Tibial nerve (tissue), 4 donors: ENCODE results near the gene LYSMD1. TPM values are rescaled to one million over a fixed set of nuclear protein-coding genes. Genes with fewer than 3 reads are reported as not detected.

ENCODE experiments used
- DNase-seq, 2 donors: peaks; one replicate each; pipeline ENCODE4 v3.0.0-alpha.2; 2019; ENCODE audit warnings: low spot score in 2 of 2
- H3K27ac ChIP-seq, 4 donors: fragments of 200-600 bp; sonication (generic) in 3 of 4; one replicate each; pipeline ENCODE4 v1.5.1; 2017 to 2019; ENCODE audit warnings: mild to moderate bottlenecking in 1 of 4
- H3K27me3 ChIP-seq, 2 donors: fragments of 200-600 bp; sonication (generic) in 1 of 2; one replicate each; pipeline versions ENCODE4 v1.5.1 to v1.6.0; 2017 to 2019
- H3K36me3 ChIP-seq, 3 donors: fragments of 200-600 bp; sonication (generic); one replicate each; pipeline ENCODE4 v1.5.1; 2018 to 2019
- H3K4me1 ChIP-seq, 4 donors: fragments of 200-600 bp; sonication (generic) in 3 of 4; one replicate each; pipeline ENCODE4 v1.5.1; 2017 to 2019
- H3K4me3 ChIP-seq, 4 donors: fragments of 200-600 bp; sonication (generic) in 3 of 4; one replicate each; pipeline ENCODE4 v1.5.1; 2017 to 2019; ENCODE audit warnings: mild to moderate bottlenecking in 1 of 4, moderate library complexity in 1 of 4
- H3K9me3 ChIP-seq, 4 donors: fragments of 200-600 bp; sonication (generic) in 3 of 4; one replicate each; pipeline ENCODE4 v1.5.1; 2017 to 2019
- CTCF ChIP-seq, 5 experiments: fragments of 200-600 bp in 3 of 5; fragments of 450-650 bp in 2 of 5; sonication (generic) in 3 of 5; IDR thresholded peaks; one replicate each; pipeline ENCODE4 v1.5.1; 2016 to 2019; ENCODE audit warnings: antibody characterized with exemption in 5 of 5, mild to moderate bottlenecking in 3 of 5, moderate library complexity in 2 of 5
- EP300 ChIP-seq, 2 donors: sonication (generic); formaldehyde crosslinking; IDR thresholded peaks; one replicate each; pipeline ENCODE4 v1.6.1; 2017; ENCODE audit warnings: antibody characterized with exemption in 2 of 2, mild to moderate bottlenecking in 1 of 2
- POLR2A ChIP-seq, 2 donors: fragments of 450-650 bp; IDR thresholded peaks; one replicate each; pipeline ENCODE4 v1.6.1; 2017; ENCODE audit warnings: antibody characterized with exemption in 2 of 2, mild to moderate bottlenecking in 2 of 2, moderate library complexity in 2 of 2
- WGBS, 2 donors: methylation state at CpG; one replicate each; pipeline ENCODE4 v1.1.5; 2018; 5-methylcytosine and 5-hydroxymethylcytosine counted together
- total RNA-seq, 4 donors: library from RNA; depleted of rRNA; stranded (reverse); fragments of >200 nt; gene quantifications; one replicate each; pipeline ENCODE4 v1.1.0, GENCODE V29; 2016

The LYSMD1 gene
- total RNA-seq, 4 donors from 2014 or later = 10.1 to 16.5 (median 13.8) TPM

GRCh38 chr1:151184211-151184610 is 18.5 kb upstream of the LYSMD1 start:
- H3K9me3 ChIP-seq = no peaks in the 10 kb centered on the region
- 92 to 95% methylated on average over 10 of the region's 10 CpGs for WGBS, 2 donors
- no peak overlapping the region for H3K4me3 ChIP-seq
- no peak for TF ChIP-seq EP300 (IDR thresholded peaks at IDR 0.05)
- no peak for TF ChIP-seq CTCF (IDR thresholded peaks at IDR 0.05)
- no peak for TF ChIP-seq POLR2A (IDR thresholded peaks at IDR 0.05)
- no peak for DNase-seq
- peaks cover 3 to 68% (median 34%) of the 10 kb centered on the region in 3 donors for H3K36me3 ChIP-seq
- no peaks in the 10 kb centered on the region for H3K27me3 ChIP-seq
- H3K4me1 ChIP-seq = peaks cover 2 to 27% (median 14%) of the 10 kb centered on the region in 4 donors
- H3K27ac ChIP-seq = no peak overlapping the region

GRCh38 chr1:151176514-151177045 is 10.9 kb upstream of the LYSMD1 start:
- DNase-seq = no peak
- Histone ChIP-seq H3K4me3 (no peak overlapping the region), H3K27ac (no peak overlapping the region), H3K9me3 (no peaks in the 10 kb centered on the region), H3K27me3 (no peaks in the 10 kb centered on the region), H3K36me3 (peaks cover 0 to 100% (median 27%) of the 10 kb centered on the region in 3 donors), H3K4me1 (peaks cover 0 to 5% (median 0%) of the 10 kb centered on the region in 4 donors)
- no peak for TF ChIP-seq CTCF (IDR thresholded peaks at IDR 0.05)
- no peak for TF ChIP-seq POLR2A (IDR thresholded peaks at IDR 0.05)
- TF ChIP-seq EP300 (IDR thresholded peaks at IDR 0.05) = no peak
- 91 to 94% methylated on average over 17 of the region's 17 CpGs for WGBS, 2 donors

GRCh38 chr1:151175863-151176262 is 10.2 kb upstream of the LYSMD1 start, which contains the start of gene TMOD4:
Gene TMOD4 (minus strand): TSS chr1:151175981. CDS start chr1:151174875, 1,106 bp downstream.
- WGBS, 2 donors = 52 to 58% methylated on average over 4 of the region's 4 CpGs
- H3K9me3 ChIP-seq = no peaks in the 10 kb centered on the region
- TF ChIP-seq POLR2A (IDR thresholded peaks at IDR 0.05) = no peak
- no peak for TF ChIP-seq EP300 (IDR thresholded peaks at IDR 0.05)
- TF ChIP-seq CTCF (IDR thresholded peaks at IDR 0.05) = peak in 4 of 5 experiments; percentile 17 to 26 (median 24)
- H3K27me3 ChIP-seq = no peaks in the 10 kb centered on the region
- no peak within 1 kb of the TSS for H3K27ac ChIP-seq
- peaks cover 0 to 100% (median 22%) of the 10 kb centered on the region in 3 donors for H3K36me3 ChIP-seq
- H3K4me1 ChIP-seq = peaks cover 0 to 5% (median 0%) of the 10 kb centered on the region in 4 donors
- DNase-seq = no peak
- no peak within 1 kb of the TSS for H3K4me3 ChIP-seq

GRCh38 chr1:151175041-151175741 is 9.5 kb upstream of the LYSMD1 start:
- no peak for DNase-seq
- WGBS, 2 donors = 41 to 47% methylated on average over 6 of the region's 6 CpGs
- H3K4me1 ChIP-seq = peaks cover 0 to 5% (median 0%) of the 10 kb centered on the region in 4 donors
- TF ChIP-seq POLR2A (IDR thresholded peaks at IDR 0.05) (no peak), EP300 (IDR thresholded peaks at IDR 0.05) (no peak), CTCF (IDR thresholded peaks at IDR 0.05) (no peak)
- no peaks in the 10 kb centered on the region for H3K27me3 ChIP-seq
- H3K4me3 ChIP-seq = no peak overlapping the region
- H3K27ac ChIP-seq = no peak overlapping the region
- peaks cover 0 to 100% (median 17%) of the 10 kb centered on the region in 3 donors for H3K36me3 ChIP-seq
- no peaks in the 10 kb centered on the region for H3K9me3 ChIP-seq

- no peak for DNase-seq
- Histone ChIP-seq H3K4me1 (peaks cover 5 to 18% (median 10%) of the 10 kb centered on the region in 4 donors), H3K36me3 (peaks cover 0 to 92% (median 4%) of the 10 kb centered on the region in 3 donors)
Measured at GRCh38 chr1:151171190-151171589, 5.5 kb upstream of the LYSMD1 start.

More at GRCh38 chr1:151171190-151171589, 5.5 kb upstream of the LYSMD1 start:
- WGBS, 2 donors = 79 to 88% methylated on average over 5 of the region's 5 CpGs
- TF ChIP-seq EP300 (IDR thresholded peaks at IDR 0.05) (no peak), CTCF (IDR thresholded peaks at IDR 0.05) (no peak), POLR2A (IDR thresholded peaks at IDR 0.05) (no peak)
- no peak overlapping the region for H3K27ac ChIP-seq
- H3K27me3 ChIP-seq = no peaks in the 10 kb centered on the region
- H3K9me3 ChIP-seq = no peaks in the 10 kb centered on the region
- H3K4me3 ChIP-seq = no peak overlapping the region
